Measurements from ENCODE around the gene PIRT. TPM values are rescaled to one million over a fixed set of nuclear protein-coding genes. Genes with fewer than 3 reads are reported as not detected.

PIRT gene
- total and polyA plus RNA-seq, 2 donors (not counting 1 experiment from before 2014, with no cell fraction given): not detected

GRCh38 chr17:10804546-10804945, 33.3 kb downstream of the PIRT start:
- no peak for TF ChIP-seq EZH2 (IDR thresholded peaks at IDR 0.05; ENCODE audit: low read length, missing control alignments)
- TF ChIP-seq CTCF (conservative IDR thresholded peaks at IDR 0.05 in 1 of 2, IDR thresholded peaks at IDR 0.05 in 1 of 2; ENCODE audit: low read depth in 1 of 2, low read length in 2 of 2): no peak
- no peaks in the 10 kb centered on the region for H3K4me1 ChIP-seq (ENCODE audit: control insufficient read depth, extremely low read depth, insufficient read depth, low read length)
- no peaks in the 10 kb centered on the region for H3K9me3 ChIP-seq (ENCODE audit: control insufficient read depth, insufficient read depth, low read depth, low read length)
- H3K9ac ChIP-seq (ENCODE audit: insufficient read depth, low read length): no peak overlapping the region
- no peaks in the 10 kb centered on the region for H3K27me3 ChIP-seq (ENCODE audit: control insufficient read depth, insufficient read depth, low read length)
- no peak overlapping the region for H3K4me2 ChIP-seq (ENCODE audit: extremely low read depth, insufficient read depth, low read length)
- no peak overlapping the region for H3K27ac ChIP-seq (ENCODE audit: insufficient read depth, low read length)
- H3K79me2 ChIP-seq (ENCODE audit: control insufficient read depth, insufficient read depth, low read length): no peaks in the 10 kb centered on the region
- no peaks in the 10 kb centered on the region for H3K36me3 ChIP-seq (ENCODE audit: control insufficient read depth, insufficient read depth, low read length)
- no peak overlapping the region for H3K4me3 ChIP-seq (replicated peaks in 1 of 4; ENCODE audit: control extremely low read depth in 1 of 4, insufficient read depth in 1 of 4, low read depth in 3 of 4, low read length in 4 of 4)
- no peak overlapping the region for H2AFZ ChIP-seq (ENCODE audit: low read length)
- DNase-seq (ENCODE audit: low read depth in 2 of 2): no peak
- H4K20me1 ChIP-seq (ENCODE audit: control insufficient read depth, extremely low read depth, insufficient read depth, low read length): no peaks in the 10 kb centered on the region

- Histone ChIP-seq H2AFZ (ENCODE audit: low read length) (no peak within 1 kb of the TSS), H3K36me3 (ENCODE audit: control insufficient read depth, insufficient read depth, low read length) (no peaks in the 10 kb centered on the region), H3K4me2 (ENCODE audit: extremely low read depth, insufficient read depth, low read length) (no peak within 1 kb of the TSS), H4K20me1 (ENCODE audit: control insufficient read depth, extremely low read depth, insufficient read depth, low read length) (no peaks in the 10 kb centered on the region), H3K27me3 (ENCODE audit: control insufficient read depth, insufficient read depth, low read length) (no peaks in the 10 kb centered on the region), H3K4me1 (ENCODE audit: control insufficient read depth, extremely low read depth, insufficient read depth, low read length) (no peaks in the 10 kb centered on the region), H3K27ac (ENCODE audit: insufficient read depth, low read length) (no peak within 1 kb of the TSS), H3K9ac (ENCODE audit: insufficient read depth, low read length) (no peak within 1 kb of the TSS), H3K9me3 (ENCODE audit: control insufficient read depth, insufficient read depth, low read depth, low read length) (no peaks in the 10 kb centered on the region), H3K4me3 (replicated peaks in 1 of 4; ENCODE audit: control extremely low read depth in 1 of 4, insufficient read depth in 1 of 4, low read depth in 3 of 4, low read length in 4 of 4) (no peak within 1 kb of the TSS), H3K79me2 (ENCODE audit: control insufficient read depth, insufficient read depth, low read length) (no peaks in the 10 kb centered on the region)
- DNase-seq (ENCODE audit: low read depth in 2 of 2): no peak
- TF ChIP-seq CTCF (conservative IDR thresholded peaks at IDR 0.05 in 1 of 2, IDR thresholded peaks at IDR 0.05 in 1 of 2; ENCODE audit: low read depth in 1 of 2, low read length in 2 of 2) (no peak), EZH2 (IDR thresholded peaks at IDR 0.05; ENCODE audit: low read length, missing control alignments) (no peak)
Observed at GRCh38 chr17:10803830-10804475, 33.9 kb downstream of the PIRT start, which contains the start of gene TMEM238L. TMEM238L (minus strand) TSS chr17:10804099; CDS start chr17:10803963, 136 bp downstream.

GRCh38 chr17:10803350-10803749, 34.5 kb downstream of the PIRT start:
- no peaks in the 10 kb centered on the region for H3K4me1 ChIP-seq (ENCODE audit: control insufficient read depth, extremely low read depth, insufficient read depth, low read length)
- no peak overlapping the region for H3K4me3 ChIP-seq (replicated peaks in 1 of 4; ENCODE audit: control extremely low read depth in 1 of 4, insufficient read depth in 1 of 4, low read depth in 3 of 4, low read length in 4 of 4)
- H3K27ac ChIP-seq (ENCODE audit: insufficient read depth, low read length): no peak overlapping the region
- no peaks in the 10 kb centered on the region for H3K9me3 ChIP-seq (ENCODE audit: control insufficient read depth, insufficient read depth, low read depth, low read length)
- H4K20me1 ChIP-seq (ENCODE audit: control insufficient read depth, extremely low read depth, insufficient read depth, low read length): no peaks in the 10 kb centered on the region
- H3K9ac ChIP-seq (ENCODE audit: insufficient read depth, low read length): no peak overlapping the region
- TF ChIP-seq EZH2 (IDR thresholded peaks at IDR 0.05; ENCODE audit: low read length, missing control alignments): no peak
- no peak for TF ChIP-seq CTCF (conservative IDR thresholded peaks at IDR 0.05 in 1 of 2, IDR thresholded peaks at IDR 0.05 in 1 of 2; ENCODE audit: low read depth in 1 of 2, low read length in 2 of 2)
- no peak overlapping the region for H2AFZ ChIP-seq (ENCODE audit: low read length)
- no peak for DNase-seq (ENCODE audit: low read depth in 2 of 2)
- H3K36me3 ChIP-seq (ENCODE audit: control insufficient read depth, insufficient read depth, low read length): no peaks in the 10 kb centered on the region
- no peaks in the 10 kb centered on the region for H3K79me2 ChIP-seq (ENCODE audit: control insufficient read depth, insufficient read depth, low read length)
- no peak overlapping the region for H3K4me2 ChIP-seq (ENCODE audit: extremely low read depth, insufficient read depth, low read length)
- H3K27me3 ChIP-seq (ENCODE audit: control insufficient read depth, insufficient read depth, low read length): no peaks in the 10 kb centered on the region

Data from fibroblast of lung (primary cell).